GM12878 (cell line): ENCODE measurements around the gene ATP6V1C2. TPM values are rescaled to one million over a fixed set of nuclear protein-coding genes. Genes with fewer than 3 reads are reported as not detected.

ENCODE experiments used
- CHD2 ChIP-seq: IDR thresholded peaks from 2 replicates; pipeline ENCODE4 v1.6.1; 2011; ENCODE audit warnings: low read depth, low read length, improper control_type of control experiment, borderline replicate concordance
- CHD4 ChIP-seq: fragments of 200-600 bp; sonication (generic); IDR thresholded peaks from 2 replicates; pipeline ENCODE4 v1.6.1; 2016; ENCODE audit warnings: mild to moderate bottlenecking
- CREB1 ChIP-seq: IDR thresholded peaks from 2 replicates; pipeline ENCODE4 v1.6.1; 2012; ENCODE audit warnings: low read depth, mild to moderate bottlenecking, inconsistent platforms
- IRF3 ChIP-seq: fragments of 450-650 bp; IDR thresholded peaks from 2 replicates; pipeline ENCODE4 v1.6.1; 2014; ENCODE audit warnings: mild to moderate bottlenecking
- IRF4 ChIP-seq: IDR thresholded peaks from 2 replicates; pipeline ENCODE4 v1.6.1; 2011; ENCODE audit warnings: low read depth, low read length
- KLF5 ChIP-seq: fragments of 450-650 bp; IDR thresholded peaks from 2 replicates; pipeline ENCODE4 v1.6.1; 2014; ENCODE audit warnings: mild to moderate bottlenecking; ENCODE audit not compliant: partially characterized antibody
- LARP7 ChIP-seq: fragments of 450-650 bp; IDR thresholded peaks from 2 replicates; pipeline ENCODE4 v1.6.1; 2017; ENCODE audit warnings: mild to moderate bottlenecking
- MXI1 ChIP-seq: fragments of 150-350 bp; IDR thresholded peaks from 2 replicates; pipeline ENCODE4 v1.6.1; 2011; ENCODE audit warnings: low read depth, mild to moderate bottlenecking, inconsistent platforms, low read length, improper control_type of control experiment
- NFXL1 ChIP-seq: fragments of 450-650 bp; IDR thresholded peaks from 2 replicates; pipeline ENCODE4 v1.6.1; 2017; ENCODE audit warnings: antibody characterized with exemption, mild to moderate bottlenecking, borderline replicate concordance
- NFYB ChIP-seq: IDR thresholded peaks from 2 replicates; pipeline ENCODE4 v1.6.1; 2011; ENCODE audit warnings: low read depth, mild to moderate bottlenecking, low read length, improper control_type of control experiment, moderate library complexity; ENCODE audit not compliant: insufficient read depth
- NKRF ChIP-seq: fragments of 450-650 bp; conservative IDR thresholded peaks from 2 replicates; pipeline ENCODE4 v1.6.1; 2017; ENCODE audit warnings: mild to moderate bottlenecking, moderate library complexity
- NR2F1 ChIP-seq: fragments of 450-650 bp; conservative IDR thresholded peaks from 2 replicates; pipeline ENCODE4 v1.6.1; 2017; ENCODE audit warnings: mild to moderate bottlenecking
- PBX3 ChIP-seq: IDR thresholded peaks from 2 replicates; pipeline ENCODE4 v1.6.1; 2011; ENCODE audit warnings: mild to moderate bottlenecking, low read depth, low read length, moderate library complexity; ENCODE audit not compliant: insufficient replicate concordance
- RCOR1 ChIP-seq: conservative IDR thresholded peaks from 2 replicates; pipeline ENCODE4 v1.6.1; 2012; ENCODE audit warnings: low read depth, low read length, improper control_type of control experiment
- RELB ChIP-seq: fragments of 450-650 bp; IDR thresholded peaks from 2 replicates; pipeline ENCODE4 v1.6.1; 2017; ENCODE audit warnings: low read depth, mild to moderate bottlenecking, moderate library complexity
- SP1 ChIP-seq: IDR thresholded peaks from one replicate; pipeline ENCODE4 v1.6.1; 2011; ENCODE audit warnings: low read depth, low read length
- SREBF1 ChIP-seq: IDR thresholded peaks from 2 replicates; pipeline ENCODE4 v1.6.1; 2012; ENCODE audit warnings: mild to moderate bottlenecking, low read length
- ZBTB40 ChIP-seq: fragments of 450-650 bp; IDR thresholded peaks from 2 replicates; pipeline ENCODE4 v1.6.1; 2016; ENCODE audit warnings: mild to moderate bottlenecking, moderate library complexity, borderline replicate concordance
- ZNF207 ChIP-seq: fragments of 450-650 bp; IDR thresholded peaks from 2 replicates; pipeline ENCODE4 v1.6.1; 2014; ENCODE audit warnings: antibody characterized with exemption, mild to moderate bottlenecking, borderline replicate concordance
- ZNF384 ChIP-seq: IDR thresholded peaks from 2 replicates; pipeline ENCODE4 v1.6.1; 2012; ENCODE audit warnings: low read depth, mild to moderate bottlenecking, low read length, improper control_type of control experiment, borderline replicate concordance
- polyA plus RNA-seq, 11 experiments: library from polyadenylated mRNA; depleted of rRNA in 4 of 11; unstranded in 6 of 11; stranded (reverse) in 5 of 11; fragments of >200 nt; fragmentation: Nextera tagmentation in 4 of 11; fragmentation: Illumina TruSeq in 1 of 11; extraction: Ambion mirVana in 4 of 11; extraction: Trizol in 1 of 11; gene quantifications; 1 replicate in 1 of 11; 2 replicates in 10 of 11; pipeline versions ENCODE4 v1.2.1 to v1.2.3, GENCODE V29; 2011 to 2016; ENCODE audit warnings: inconsistent platforms in 2 of 11, missing spikeins in 2 of 11, low read depth in 1 of 11
- total RNA-seq, 4 experiments: library from RNA; depleted of rRNA in 3 of 4; stranded (reverse); fragments of >200 nt in 3 of 4; fragmentation: Illumina TruSeq in 1 of 4; extraction: Trizol in 1 of 4; gene quantifications; 2 replicates each; pipeline versions ENCODE4 v1.2.1 to v1.2.3, GENCODE V29; 2013 to 2021

The ATP6V1C2 gene
- total and polyA plus RNA-seq, 10 of the 15 experiments (the other 5 are each of a cell fraction or from before 2014, with no cell fraction given): 0.04 to 1.5 (median 0.24) TPM; not detected in 1

GRCh38 chr2:10812362-10813162 is 91.1 kb downstream of the ATP6V1C2 start, which contains the start of gene PDIA6 (continued):
- TF ChIP-seq KLF5 (peak; percentile 64), CHD2 (peak; percentile 81; the same call in 1 of the 2 replicates), CREB1 (peak; percentile 83), LARP7 (peak; percentile 88), CHD4 (no peak), IRF4 (no peak), NFYB (peak; percentile 92), NR2F1 (peak; percentile 75), IRF3 (peak; percentile 90), MXI1 (no peak), NFXL1 (peak; percentile 66; the same call in 1 of the 2 replicates), RELB (no peak), SP1 (peak; percentile 96), PBX3 (peak; percentile 96), ZNF384 (peak; percentile 95), ZBTB40 (peak; percentile 41; the same call in 1 of the 2 replicates), ZNF207 (no peak), NKRF (peak; percentile 81), SREBF1 (no peak), RCOR1 (no peak)
